Inflammatory macrophage (primary cell): ENCODE measurements around the gene AGTRAP.

Source experiments
- DNase-seq, 2 donors: peaks; one replicate each; pipeline ENCODE4 v3.0.0-alpha.2; 2020 to 2022
- total RNA-seq, 18 experiments: gene quantifications; one replicate each; lab custom pipeline; 2026; ENCODE audit warnings: mixed read lengths in 6 of 18, inconsistent platforms in 2 of 18; lab: John Stamatoyannopoulos, UW

AGTRAP gene, protein sequence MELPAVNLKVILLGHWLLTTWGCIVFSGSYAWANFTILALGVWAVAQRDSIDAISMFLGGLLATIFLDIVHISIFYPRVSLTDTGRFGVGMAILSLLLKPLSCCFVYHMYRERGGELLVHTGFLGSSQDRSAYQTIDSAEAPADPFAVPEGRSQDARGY
- total RNA-seq = 25.8 to 59.1 (median 45.8) reads per million in 18 experiments

- DNase-seq = peak; percentile 92 to 95
Measured at GRCh38 chr1:11735854-11736745, at the start of gene AGTRAP. Gene AGTRAP, plus strand, starts transcription at chr1:11736136. Its CDS starts 73 bp downstream, at chr1:11736209.

GRCh38 chr1:11688506-11688905, 47.4 kb upstream of the AGTRAP start:
- DNase-seq = no peak

- DNase-seq = peak; percentile 23 to 73
Measured at GRCh38 chr1:11690397-11691301, 45.3 kb upstream of the AGTRAP start.

DNA sequence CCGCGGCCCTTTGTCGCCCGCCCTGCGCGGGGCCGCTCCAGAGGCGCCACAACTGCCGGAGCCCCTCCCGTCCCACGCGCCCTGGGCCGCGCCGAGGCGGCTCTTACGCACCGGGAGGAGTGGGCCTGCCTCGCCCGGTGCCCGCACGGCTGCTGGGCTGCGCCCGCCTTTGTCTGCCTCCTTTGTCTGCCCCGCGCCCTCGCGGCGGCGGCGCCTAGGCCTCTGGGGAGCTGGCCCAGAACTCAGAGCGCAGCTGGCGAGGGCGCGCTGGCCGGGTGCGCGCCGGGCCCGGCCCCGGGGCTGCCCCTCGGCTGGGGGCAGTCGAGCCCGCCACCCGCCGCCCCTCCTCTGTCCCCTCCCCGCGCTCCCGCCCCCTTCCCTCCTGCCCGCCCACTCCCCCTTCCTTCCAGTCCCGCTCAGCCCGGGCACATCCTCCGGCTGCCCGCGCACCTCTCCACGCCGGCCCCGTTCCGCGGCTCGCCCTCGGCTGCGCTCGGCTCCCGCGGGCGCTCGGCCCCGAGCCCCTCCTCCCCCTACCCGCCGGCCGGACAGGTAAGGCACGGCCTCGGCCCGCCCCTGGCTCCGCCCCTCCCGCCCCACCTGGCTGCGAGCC, 44.5 kb upstream of the AGTRAP start, which contains the start of gene DRAXIN:
DRAXIN (plus strand) TSS at position 409 of the 613 bp plus-strand sequence. CDS start 14,549 bp downstream, outside the sequence.
- DNase-seq = no peak

DNA sequence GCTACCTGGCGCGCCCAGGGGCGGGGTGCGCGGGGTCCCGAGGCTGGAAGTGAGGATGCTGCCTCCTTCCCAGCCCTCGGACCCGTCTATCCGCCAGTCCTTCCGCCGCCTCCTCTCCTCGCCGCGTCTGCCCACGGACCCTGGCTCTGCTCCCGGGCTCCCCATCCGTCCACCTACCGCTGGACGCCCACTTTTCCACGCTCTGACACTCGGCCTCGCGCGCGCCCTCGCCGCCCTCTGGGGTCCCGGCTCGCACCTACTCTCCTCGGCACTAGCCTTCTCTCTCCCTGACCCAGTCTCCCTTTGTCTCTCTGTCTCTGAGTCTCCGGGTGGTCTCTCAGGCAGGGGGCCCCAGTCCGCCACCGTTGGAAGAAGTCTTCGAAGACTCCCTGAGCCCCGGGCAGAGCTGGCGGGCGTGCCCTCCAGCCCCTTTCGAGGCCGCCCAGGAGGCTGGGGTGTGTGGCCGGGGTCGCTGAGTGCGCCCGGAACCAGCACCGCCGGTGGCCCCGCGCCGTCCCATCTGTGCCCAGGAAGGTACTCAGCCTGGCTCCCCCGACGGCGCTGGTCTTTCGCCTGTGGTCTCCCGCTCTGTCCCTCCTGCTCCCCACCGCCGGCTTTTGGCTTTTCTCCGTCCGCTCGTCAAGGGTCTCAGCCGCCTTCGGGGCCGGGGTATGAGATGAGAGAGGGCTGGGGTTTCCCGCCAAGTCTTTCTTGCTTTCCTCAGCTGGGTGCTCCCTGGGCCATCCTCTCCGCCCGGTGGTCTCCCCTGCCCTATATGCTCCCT, 43.8 kb upstream of the AGTRAP start:
- DNase-seq = no peak

GRCh38 chr1:11693024-11693590, 42.8 kb upstream of the AGTRAP start:
- peak; percentile 69 to 89 for DNase-seq

DNA sequence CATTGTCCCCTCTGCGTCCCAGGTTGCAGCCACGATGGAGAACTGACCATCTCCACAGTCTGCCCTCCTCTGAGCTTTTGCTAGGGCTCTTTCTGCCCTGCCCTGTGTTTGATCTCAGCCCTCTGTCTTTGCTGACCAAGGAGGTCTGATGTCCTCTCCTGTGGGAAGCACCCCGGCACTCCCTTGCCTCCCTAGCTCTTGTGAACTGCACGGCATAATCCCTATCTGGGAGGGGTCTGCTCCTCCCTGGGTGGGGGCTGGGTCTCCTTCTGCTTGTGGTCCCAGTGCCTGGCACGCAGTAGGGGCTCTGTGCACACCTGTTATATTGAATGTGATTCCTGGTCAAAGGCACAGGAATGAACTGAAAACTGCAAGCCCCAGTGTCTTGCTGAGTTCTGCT, 42.0 kb upstream of the AGTRAP start:
- no peak for DNase-seq

DNA sequence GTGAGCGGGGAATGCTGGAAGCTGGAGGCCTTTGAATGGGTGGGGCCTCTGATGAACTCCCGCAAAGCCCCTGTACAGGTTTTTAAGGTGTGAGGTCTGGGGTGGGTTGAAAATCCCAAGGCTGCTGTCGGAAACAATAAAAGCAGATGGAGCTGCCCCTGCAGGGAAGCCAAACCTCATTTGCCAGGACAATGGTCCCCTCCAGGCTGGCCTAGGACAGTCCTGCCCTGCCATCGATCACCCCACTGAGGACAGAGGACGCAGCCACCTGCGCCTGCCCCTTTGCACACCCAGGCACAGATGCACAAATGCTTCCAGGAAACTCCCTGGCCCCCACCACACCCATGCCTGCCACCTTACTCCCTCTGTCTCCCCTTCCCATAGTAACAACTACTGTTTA, 40.1 kb upstream of the AGTRAP start:
- DNase-seq = no peak

- DNase-seq = no peak
Measured at GRCh38 chr1:11697188-11697892, 38.6 kb upstream of the AGTRAP start.

- DNase-seq = no peak
Measured at GRCh38 chr1:11697893-11698210, 38.1 kb upstream of the AGTRAP start.

DNA sequence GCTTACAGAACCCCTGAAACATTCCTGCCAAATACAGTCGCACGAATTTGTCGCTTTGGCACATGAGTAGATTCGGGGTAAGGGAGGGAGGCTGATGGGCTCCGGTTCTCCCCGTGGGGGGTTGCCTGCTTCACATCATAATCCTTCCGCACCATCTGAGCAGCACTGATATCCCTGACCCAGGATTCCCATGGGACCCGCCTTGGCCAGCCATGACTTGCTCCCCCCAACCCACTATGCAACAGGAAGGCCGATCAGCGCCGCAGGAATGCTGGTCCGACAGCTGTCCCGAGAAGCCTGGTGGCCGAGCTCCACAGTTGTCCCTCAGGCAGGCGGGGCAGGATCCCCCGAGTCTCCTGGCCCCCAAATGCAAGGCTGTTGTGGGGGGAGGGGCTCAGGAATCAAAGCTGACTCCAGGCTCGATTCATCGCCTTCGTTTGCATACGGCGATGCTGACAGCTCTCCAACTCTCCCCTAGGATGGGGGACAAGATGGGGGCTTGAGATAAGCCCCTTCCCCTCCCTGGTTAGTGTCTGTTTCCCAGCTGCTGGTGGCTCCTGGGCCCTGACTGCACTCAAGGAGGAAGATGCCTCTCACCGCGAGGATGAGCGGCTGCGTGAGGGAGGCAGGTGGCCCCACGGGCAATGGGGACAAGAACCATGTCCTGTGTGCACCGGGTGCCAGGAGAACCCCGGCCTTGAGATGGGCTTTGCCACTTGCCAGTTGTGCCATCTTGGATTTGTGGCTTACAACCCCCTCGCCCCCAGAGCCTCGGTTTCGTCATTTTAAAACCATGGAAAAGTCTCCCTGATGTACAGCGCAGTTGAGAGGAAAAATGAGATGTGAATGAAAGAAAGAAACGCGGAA, 35.1 kb upstream of the AGTRAP start:
- no peak for DNase-seq

- no peak for DNase-seq
Measured at GRCh38 chr1:11701551-11701961, 34.4 kb upstream of the AGTRAP start.

GRCh38 chr1:11701981-11702803, 33.7 kb upstream of the AGTRAP start:
- no peak for DNase-seq

- DNase-seq = peak in 1 of 2 donors; percentile 59
Measured at GRCh38 chr1:11703357-11704193, 32.4 kb upstream of the AGTRAP start.

- no peak for DNase-seq
Measured at GRCh38 chr1:11704194-11704529, 31.8 kb upstream of the AGTRAP start.

DNA sequence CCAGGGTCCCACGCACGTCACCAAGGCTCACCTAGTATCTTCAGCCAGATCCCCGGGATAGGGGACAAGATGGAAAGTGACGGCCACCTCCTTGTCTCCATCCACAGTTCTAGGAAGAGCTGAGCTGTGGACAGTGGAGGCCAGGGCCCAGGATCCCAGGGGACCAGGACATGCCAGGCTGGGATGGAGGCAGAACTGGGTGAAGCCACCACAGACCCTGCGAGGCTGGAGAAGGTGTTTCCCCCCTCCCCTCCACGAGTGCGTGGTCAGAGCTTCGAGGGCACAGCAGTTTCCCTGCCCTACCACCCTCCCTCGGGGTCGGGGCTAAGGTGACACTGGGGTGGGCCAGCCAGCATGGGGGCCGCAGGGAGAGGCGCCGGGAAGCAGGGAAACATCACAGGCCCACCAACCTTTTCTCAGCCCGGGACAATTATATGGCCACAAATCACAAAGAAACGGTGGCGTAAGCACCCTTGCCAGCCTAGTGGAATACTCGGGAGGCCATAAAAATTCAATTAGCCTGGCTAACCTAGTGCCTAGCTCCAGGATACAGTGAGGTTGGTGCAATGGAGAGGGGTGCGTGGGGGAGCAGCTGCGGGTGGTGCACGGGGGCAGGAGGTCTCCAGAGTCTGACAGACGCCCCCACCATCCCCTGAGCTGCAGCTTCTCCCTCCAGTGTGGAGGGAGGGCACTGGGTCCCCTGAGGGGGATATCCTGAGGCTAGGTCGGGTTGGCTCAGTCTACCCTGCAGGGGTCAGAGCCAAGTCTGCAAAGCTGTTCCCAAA, 31.1 kb upstream of the AGTRAP start:
- DNase-seq = no peak

DNA sequence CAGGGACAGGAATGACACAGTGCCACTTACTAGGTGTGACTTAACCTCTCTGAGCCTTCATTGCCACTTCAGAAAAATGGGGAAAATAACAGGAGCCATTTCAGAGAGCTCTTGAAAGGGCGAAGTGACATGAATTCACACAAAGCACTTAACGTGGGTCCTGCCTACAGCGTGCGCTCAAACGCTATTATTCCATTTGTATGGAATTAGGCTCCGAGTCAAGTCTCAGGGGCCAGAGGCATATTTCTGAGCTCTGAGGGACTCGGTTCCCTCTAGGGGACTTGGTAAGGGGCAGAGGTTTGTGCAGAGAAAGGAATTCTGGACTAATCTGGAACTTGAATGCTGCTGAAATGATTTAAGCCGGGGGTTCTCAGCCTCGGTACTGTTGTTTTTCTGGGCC, 30.3 kb upstream of the AGTRAP start:
- DNase-seq = no peak
